ENCODE measurements around the gene CTNS.

DNA sequence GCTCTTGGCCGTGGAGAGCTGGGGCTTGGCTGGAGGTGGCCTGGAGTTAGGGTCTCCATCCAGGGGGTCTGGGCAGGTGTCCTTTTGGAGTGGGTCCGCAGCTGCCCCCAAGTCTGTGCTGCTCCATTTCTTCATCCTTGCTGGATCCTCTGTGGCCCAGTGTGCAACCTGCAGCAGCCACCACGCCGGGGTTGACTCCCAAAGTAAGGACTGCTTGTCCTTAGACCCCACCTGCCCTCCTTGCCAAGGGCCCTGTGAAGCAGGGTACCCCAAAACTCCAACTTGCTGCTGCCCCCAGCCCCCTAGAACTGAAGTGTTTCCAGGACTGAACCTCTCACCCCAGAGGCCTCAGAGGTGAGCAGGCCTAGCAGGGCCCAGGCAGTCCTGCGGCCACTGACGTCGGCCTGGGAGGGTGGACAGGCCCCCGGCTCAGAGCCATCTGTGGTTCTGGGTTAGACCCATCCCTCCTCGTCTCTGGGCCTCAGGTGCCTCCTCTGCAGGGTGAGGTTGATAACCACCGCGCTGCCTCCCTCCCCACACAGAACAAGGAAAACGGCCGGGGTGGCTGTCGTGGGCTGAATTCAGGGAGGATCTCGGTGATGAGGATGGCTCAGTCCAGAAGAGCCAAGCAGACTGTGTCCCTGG, 44.2 kb upstream of the CTNS start:
- TF ChIP-seq, protein P1, sequence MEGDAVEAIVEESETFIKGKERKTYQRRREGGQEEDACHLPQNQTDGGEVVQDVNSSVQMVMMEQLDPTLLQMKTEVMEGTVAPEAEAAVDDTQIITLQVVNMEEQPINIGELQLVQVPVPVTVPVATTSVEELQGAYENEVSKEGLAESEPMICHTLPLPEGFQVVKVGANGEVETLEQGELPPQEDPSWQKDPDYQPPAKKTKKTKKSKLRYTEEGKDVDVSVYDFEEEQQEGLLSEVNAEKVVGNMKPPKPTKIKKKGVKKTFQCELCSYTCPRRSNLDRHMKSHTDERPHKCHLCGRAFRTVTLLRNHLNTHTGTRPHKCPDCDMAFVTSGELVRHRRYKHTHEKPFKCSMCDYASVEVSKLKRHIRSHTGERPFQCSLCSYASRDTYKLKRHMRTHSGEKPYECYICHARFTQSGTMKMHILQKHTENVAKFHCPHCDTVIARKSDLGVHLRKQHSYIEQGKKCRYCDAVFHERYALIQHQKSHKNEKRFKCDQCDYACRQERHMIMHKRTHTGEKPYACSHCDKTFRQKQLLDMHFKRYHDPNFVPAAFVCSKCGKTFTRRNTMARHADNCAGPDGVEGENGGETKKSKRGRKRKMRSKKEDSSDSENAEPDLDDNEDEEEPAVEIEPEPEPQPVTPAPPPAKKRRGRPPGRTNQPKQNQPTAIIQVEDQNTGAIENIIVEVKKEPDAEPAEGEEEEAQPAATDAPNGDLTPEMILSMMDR (conservative IDR thresholded peaks at IDR 0.05), result no peak
- no peak for TF ChIP-seq ZFX (IDR thresholded peaks at IDR 0.05)
